MM.1S (cell line): Measurements from ENCODE around the gene ELOVL2.
"Not testable (repeated sequence)": the region's sequence is repeated elsewhere in the genome, so short reads cannot be mapped to it uniquely, and the experiment has no call there.

ENCODE experiments used
- DNase-seq: peaks from one replicate; pipeline ENCODE4 v3.0.0-alpha.2; 2015
- H2AFZ ChIP-seq: fragments of 300-600 bp; sonication (generic); 2 replicates; pipeline ENCODE4 v1.6.0; 2016; ENCODE audit warnings: antibody characterized with exemption, low read length
- H3F3A ChIP-seq: fragments of 300-600 bp; sonication (generic); 2 replicates; pipeline ENCODE4 v1.6.1; 2016; ENCODE audit warnings: mild to moderate bottlenecking, antibody characterized with exemption, low read length, moderate library complexity, mixed read lengths; ENCODE audit not compliant: insufficient read depth
- H3K27ac ChIP-seq: fragments of 300-600 bp; sonication (generic); 2 replicates; pipeline ENCODE4 v1.5.1; 2016; ENCODE audit warnings: mild to moderate bottlenecking, low read length
- H3K27me3 ChIP-seq: fragments of 300-600 bp; sonication (generic); replicated peaks from 2 replicates; pipeline ENCODE4 v1.6.0; 2016; ENCODE audit warnings: low read length; ENCODE audit not compliant: insufficient read depth
- H3K36me3 ChIP-seq: fragments of 300-600 bp; sonication (generic); replicated peaks from 2 replicates; pipeline ENCODE4 v1.6.1; 2016; ENCODE audit warnings: mild to moderate bottlenecking, low read length, mixed read lengths; ENCODE audit not compliant: insufficient read depth
- H3K4me1 ChIP-seq: fragments of 300-600 bp; sonication (generic); 2 replicates; pipeline ENCODE4 v1.6.1; 2016; ENCODE audit warnings: low read length, mixed read lengths
- H3K4me2 ChIP-seq: fragments of 300-600 bp; sonication (generic); 2 replicates; pipeline ENCODE4 v1.6.0; 2016; ENCODE audit warnings: low read depth, low read length
- H3K4me3 ChIP-seq: fragments of 300-600 bp; sonication (generic); 2 replicates; pipeline ENCODE4 v1.5.1; 2016; ENCODE audit warnings: low read length, mixed read lengths
- H3K79me2 ChIP-seq: fragments of 300-600 bp; sonication (generic); 2 replicates; pipeline ENCODE4 v1.6.1; 2016; ENCODE audit warnings: mixed run types, low read length, mixed read lengths
- H3K9ac ChIP-seq: fragments of 300-600 bp; sonication (generic); 2 replicates; pipeline ENCODE4 v1.6.1; 2016; ENCODE audit warnings: low read length, mixed read lengths
- H3K9me2 ChIP-seq: fragments of 300-600 bp; sonication (generic); replicated peaks from 2 replicates; pipeline ENCODE4 v1.6.1; 2016; ENCODE audit warnings: mild to moderate bottlenecking, low read length, mixed read lengths; ENCODE audit not compliant: insufficient read depth
- H3K9me3 ChIP-seq: fragments of 300-600 bp; sonication (generic); replicated peaks from 2 replicates; pipeline ENCODE4 v1.6.1; 2016; ENCODE audit warnings: mild to moderate bottlenecking, low read length, mixed read lengths; ENCODE audit not compliant: insufficient read depth
- H4K20me1 ChIP-seq: fragments of 300-600 bp; sonication (generic); 2 replicates; pipeline ENCODE4 v1.6.1; 2016; ENCODE audit warnings: mild to moderate bottlenecking, low read length, moderate library complexity, mixed read lengths; ENCODE audit not compliant: insufficient read depth
- EZH2 ChIP-seq: fragments of 300-600 bp; sonication (generic); optimal IDR thresholded peaks from 2 replicates; pipeline ENCODE3; 2017; ENCODE audit warnings: low read depth, mild to moderate bottlenecking, antibody characterized with exemption, low read length, mixed read lengths
- EZH2phosphoT487 ChIP-seq: fragments of 300-600 bp; sonication (generic); IDR thresholded peaks from 2 replicates; pipeline ENCODE4 v1.6.1; 2018; ENCODE audit warnings: antibody characterized with exemption, low read length
- TF ChIP-seq, protein P1 (sequence below): fragments of 300-600 bp; sonication (generic); IDR thresholded peaks from 2 replicates; pipeline ENCODE4 v1.5.1; 2016; ENCODE audit warnings: antibody characterized with exemption, low read length, mixed read lengths

ELOVL2 gene

DNA sequence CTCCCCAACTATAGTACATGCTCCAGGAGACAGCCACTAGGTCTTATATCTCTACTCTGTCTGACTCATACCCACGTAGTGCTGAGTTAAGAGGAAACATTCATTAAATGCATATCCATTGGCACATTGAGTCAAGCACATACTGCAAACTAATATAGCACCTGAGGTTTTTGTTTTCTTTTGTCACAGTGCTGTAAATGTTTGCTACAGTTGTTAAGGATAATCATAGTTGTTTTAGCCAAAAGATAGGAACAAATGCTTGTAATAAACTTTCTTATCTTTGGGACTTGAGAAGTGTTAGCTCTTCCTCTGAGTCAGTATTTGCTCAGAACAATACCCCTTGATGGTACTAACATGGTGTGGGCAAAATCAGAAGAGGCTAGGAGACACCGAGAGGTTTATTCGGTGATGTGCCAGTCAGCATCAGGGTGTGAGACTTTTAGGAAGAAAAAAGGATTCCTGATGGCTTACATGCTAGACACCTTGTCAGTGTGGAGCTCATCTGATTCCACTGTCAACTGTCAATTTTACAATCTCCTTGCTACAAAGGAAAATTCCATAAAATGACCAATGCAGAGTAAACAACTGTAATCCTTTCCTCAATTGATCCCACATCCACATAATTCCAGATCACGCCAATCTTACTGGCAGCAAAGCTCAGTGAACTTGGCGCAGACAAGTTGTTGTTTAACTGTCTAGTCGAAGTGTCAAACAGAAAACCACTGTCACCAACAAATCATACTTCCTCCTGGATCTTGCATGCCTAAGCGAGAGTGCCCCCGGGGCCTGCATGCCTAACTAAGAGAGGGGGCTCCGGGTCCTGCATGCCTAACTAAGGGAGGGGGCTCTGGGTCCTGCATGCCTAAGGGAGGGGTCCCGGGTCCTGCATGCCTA, 36.1 kb downstream of the ELOVL2 start:
- H3K36me3 ChIP-seq, result no peaks in the 10 kb centered on the region
- H3K9me3 ChIP-seq, result no peaks in the 10 kb centered on the region
- H3K27me3 ChIP-seq, result no peaks in the 10 kb centered on the region
- no peak overlapping the region for H3K27ac ChIP-seq
- no peaks in the 10 kb centered on the region for H3K9me2 ChIP-seq
- H3K4me2 ChIP-seq, result peak overlapping the region; percentile 38; the same call in 1 of the 2 replicates
- H3K9ac ChIP-seq, result no peak overlapping the region
- no peak overlapping the region for H3K4me3 ChIP-seq
- H3K79me2 ChIP-seq, result no peaks in the 10 kb centered on the region
- DNase-seq, result no peak
- H3F3A ChIP-seq, result 0 out of 2 replicates have a peak, but pooled peaks cover 9% of the 10 kb centered on the region
- no peak overlapping the region for H2AFZ ChIP-seq
- peaks cover 22% of the 10 kb centered on the region for H3K4me1 ChIP-seq
- TF ChIP-seq EZH2phosphoT487 (no peak), EZH2 (no peak)
- TF ChIP-seq, protein P1, sequence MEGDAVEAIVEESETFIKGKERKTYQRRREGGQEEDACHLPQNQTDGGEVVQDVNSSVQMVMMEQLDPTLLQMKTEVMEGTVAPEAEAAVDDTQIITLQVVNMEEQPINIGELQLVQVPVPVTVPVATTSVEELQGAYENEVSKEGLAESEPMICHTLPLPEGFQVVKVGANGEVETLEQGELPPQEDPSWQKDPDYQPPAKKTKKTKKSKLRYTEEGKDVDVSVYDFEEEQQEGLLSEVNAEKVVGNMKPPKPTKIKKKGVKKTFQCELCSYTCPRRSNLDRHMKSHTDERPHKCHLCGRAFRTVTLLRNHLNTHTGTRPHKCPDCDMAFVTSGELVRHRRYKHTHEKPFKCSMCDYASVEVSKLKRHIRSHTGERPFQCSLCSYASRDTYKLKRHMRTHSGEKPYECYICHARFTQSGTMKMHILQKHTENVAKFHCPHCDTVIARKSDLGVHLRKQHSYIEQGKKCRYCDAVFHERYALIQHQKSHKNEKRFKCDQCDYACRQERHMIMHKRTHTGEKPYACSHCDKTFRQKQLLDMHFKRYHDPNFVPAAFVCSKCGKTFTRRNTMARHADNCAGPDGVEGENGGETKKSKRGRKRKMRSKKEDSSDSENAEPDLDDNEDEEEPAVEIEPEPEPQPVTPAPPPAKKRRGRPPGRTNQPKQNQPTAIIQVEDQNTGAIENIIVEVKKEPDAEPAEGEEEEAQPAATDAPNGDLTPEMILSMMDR, result no peak
- no peaks in the 10 kb centered on the region for H4K20me1 ChIP-seq

DNA sequence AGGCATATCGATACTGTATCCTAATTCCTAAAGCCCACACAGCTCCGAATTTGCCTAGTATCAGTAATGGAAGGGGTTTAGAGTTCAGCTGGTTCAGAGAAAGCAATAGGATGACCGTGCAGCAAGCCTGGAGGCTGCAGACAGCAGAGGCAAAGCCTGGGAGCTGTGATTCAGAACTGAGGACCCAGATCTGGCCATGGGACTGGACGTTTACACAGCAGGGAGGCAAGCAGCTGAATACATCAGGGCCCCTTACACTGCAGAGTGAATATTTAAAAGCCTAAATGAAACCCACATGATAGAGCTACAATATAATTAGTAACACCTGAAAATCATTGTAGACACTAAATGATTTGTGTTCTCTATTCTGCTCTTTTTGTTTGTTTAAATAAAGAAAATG, 38.0 kb downstream of the ELOVL2 start:
- Histone ChIP-seq H3K79me2 (no peaks in the 10 kb centered on the region), H3K4me3 (no peak overlapping the region), H4K20me1 (no peaks in the 10 kb centered on the region), H3F3A (0 out of 2 replicates have a peak, but pooled peaks cover 9% of the 10 kb centered on the region), H3K9me2 (no peaks in the 10 kb centered on the region), H3K36me3 (no peaks in the 10 kb centered on the region), H3K4me2 (no peak overlapping the region), H3K27me3 (no peaks in the 10 kb centered on the region), H3K9me3 (no peaks in the 10 kb centered on the region), H3K4me1 (peaks cover 22% of the 10 kb centered on the region), H3K9ac (no peak overlapping the region), H3K27ac (no peak overlapping the region), H2AFZ (no peak overlapping the region)
- no peak for DNase-seq
- TF ChIP-seq, protein P1, result no peak
- TF ChIP-seq EZH2phosphoT487, result no peak
- no peak for TF ChIP-seq EZH2

DNA sequence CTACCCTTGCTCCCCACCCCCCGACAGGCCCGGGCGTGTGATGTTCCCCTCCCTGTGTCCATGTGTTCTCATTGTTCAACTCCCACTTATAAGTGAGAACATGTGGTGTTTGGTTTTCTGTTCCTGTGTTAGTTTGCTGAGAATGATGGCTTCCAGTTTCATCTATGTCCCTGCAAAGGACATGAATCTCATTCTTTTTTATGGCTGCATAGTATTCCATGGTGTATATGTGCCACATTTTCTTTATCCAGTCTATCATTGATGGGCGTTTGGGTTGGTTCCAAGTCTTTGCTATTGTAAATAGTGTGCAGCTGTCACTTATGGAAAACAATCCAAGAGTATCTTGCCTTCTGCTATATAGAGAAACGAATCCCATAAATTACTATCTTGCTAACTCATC, 40.8 kb downstream of the ELOVL2 start:
- not testable (repeated sequence) for H3K9me3 ChIP-seq, H3F3A ChIP-seq, H3K79me2 ChIP-seq, H2AFZ ChIP-seq, H3K9me2 ChIP-seq, H3K36me3 ChIP-seq, H3K4me1 ChIP-seq, H3K4me2 ChIP-seq, H3K27ac ChIP-seq, DNase-seq, H3K9ac ChIP-seq, H4K20me1 ChIP-seq, H3K4me3 ChIP-seq, H3K27me3 ChIP-seq

DNA sequence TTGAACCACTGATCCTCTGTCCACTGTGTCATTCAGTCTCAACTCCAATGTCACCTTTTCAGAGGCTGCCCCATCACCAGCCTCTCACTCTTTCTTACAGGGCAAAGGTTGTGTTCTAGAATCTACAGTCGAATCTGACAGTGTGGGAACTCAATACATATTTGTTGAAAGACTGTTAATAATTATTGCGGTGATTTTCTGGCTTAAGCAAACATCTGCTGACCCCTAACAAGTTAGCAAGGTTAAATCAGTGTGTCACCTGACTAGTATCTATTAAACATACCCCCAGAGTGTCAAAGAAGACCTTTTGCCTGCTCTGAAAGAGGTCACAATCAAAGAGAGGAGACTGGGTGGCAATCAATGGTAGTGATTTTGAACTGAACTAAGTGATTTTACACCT, 41.9 kb downstream of the ELOVL2 start:
- no peaks in the 10 kb centered on the region for H3K9me2 ChIP-seq
- H3K79me2 ChIP-seq, result no peaks in the 10 kb centered on the region
- no peak overlapping the region for H3K4me3 ChIP-seq
- no peaks in the 10 kb centered on the region for H3K4me1 ChIP-seq
- no peak overlapping the region for H3K4me2 ChIP-seq
- H4K20me1 ChIP-seq, result no peaks in the 10 kb centered on the region
- no peak overlapping the region for H3K27ac ChIP-seq
- H3K9me3 ChIP-seq, result no peaks in the 10 kb centered on the region
- H2AFZ ChIP-seq, result no peak overlapping the region
- no peak for DNase-seq
- H3K36me3 ChIP-seq, result no peaks in the 10 kb centered on the region
- TF ChIP-seq EZH2 (no peak), EZH2phosphoT487 (no peak)
- TF ChIP-seq, protein P1, result no peak
- H3K9ac ChIP-seq, result no peak overlapping the region
- H3F3A ChIP-seq, result no peaks in the 10 kb centered on the region
- no peaks in the 10 kb centered on the region for H3K27me3 ChIP-seq
